ENCODE results near the gene HGFAC. TPM values are rescaled to one million over a fixed set of nuclear protein-coding genes. Genes with fewer than 3 reads are reported as not detected.

HGFAC gene
- total RNA-seq, 1 experiment from 2014 or later: 0.37 TPM

- Mint-ChIP-seq H3K4me3 (no peak overlapping the region), H3K27me3 (ENCODE audit: low read depth) (no peaks in the 10 kb centered on the region; the same call in 1 of the 2 replicates), H3K4me1 (peaks cover 2 to 13% of the 10 kb centered on the region in 2 experiments; a peak in 3 of 4 replicates), H3K9me3 (no peaks in the 10 kb centered on the region), H3K27ac (0 out of 7 replicates have a peak overlapping the region, but pooled peaks of 1 of the 3 experiments have one; percentile 44), H3K36me3 (ENCODE audit: insufficient read depth in 1 of 3, low read depth in 3 of 3) (no peaks in the 10 kb centered on the region; a peak in 1 of 7 replicates)
- H3K9me3 ChIP-seq (ENCODE audit: control insufficient read depth, low read depth, low read length): no peaks in the 10 kb centered on the region
- H4K5ac ChIP-seq (ENCODE audit: insufficient read length, low read depth, low read length): no peak overlapping the region
- no peak overlapping the region for H2AK5ac ChIP-seq (ENCODE audit: insufficient read length, low read length)
- no peak overlapping the region for H3K27ac ChIP-seq (ENCODE audit: insufficient read length, low read depth, low read length)
- H3K4ac ChIP-seq (ENCODE audit: low read depth, low read length): no peak overlapping the region
- H3K27me3 ChIP-seq (ENCODE audit: insufficient read depth, low read length): no peaks in the 10 kb centered on the region
- H4K91ac ChIP-seq (ENCODE audit: insufficient read length, low read depth, low read length): no peak overlapping the region
- H2BK15ac ChIP-seq (ENCODE audit: low read depth, low read length): no peak overlapping the region
- no peaks in the 10 kb centered on the region for H3K23me2 ChIP-seq (ENCODE audit: insufficient read length, low read depth, low read length, poor library complexity, severe bottlenecking)
- H2BK5ac ChIP-seq (ENCODE audit: insufficient read length, low read length): no peak overlapping the region
- H3K4me1 ChIP-seq (ENCODE audit: insufficient read depth, low read length): no peaks in the 10 kb centered on the region
- no peak overlapping the region for H3K18ac ChIP-seq (ENCODE audit: insufficient read length, low read depth, low read length)
- H2AFZ ChIP-seq (ENCODE audit: low read length): no peak overlapping the region
- no peak overlapping the region for H3T11ph ChIP-seq (ENCODE audit: low read length)
- no peaks in the 10 kb centered on the region for H4K20me1 ChIP-seq (ENCODE audit: control insufficient read depth, insufficient read depth, insufficient read length)
- no peaks in the 10 kb centered on the region for H3K79me1 ChIP-seq (ENCODE audit: insufficient read depth, low read depth, low read length, poor library complexity, severe bottlenecking)
- no peak for DNase-seq
- no peaks in the 10 kb centered on the region for H3K79me2 ChIP-seq (ENCODE audit: insufficient read depth, low read length)
- no peak overlapping the region for H3K23ac ChIP-seq (ENCODE audit: insufficient read length, low read depth, low read length)
- no peak overlapping the region for H3K56ac ChIP-seq (ENCODE audit: insufficient read length, low read depth, low read length)
- H3K9ac ChIP-seq (ENCODE audit: extremely low read depth, insufficient read length, low read length): no peak overlapping the region
- H2BK20ac ChIP-seq (ENCODE audit: low read depth, low read length, poor library complexity, severe bottlenecking): no peak overlapping the region
- H3K14ac ChIP-seq (ENCODE audit: insufficient read depth, low read length): no peak overlapping the region; the same call in 1 of the 2 replicates
- no peak overlapping the region for H2BK120ac ChIP-seq (ENCODE audit: low read depth, low read length, poor library complexity, severe bottlenecking)
- TF ChIP-seq CTCF (conservative IDR thresholded peaks at IDR 0.05): no peak
- no peak overlapping the region for H3K4me2 ChIP-seq (ENCODE audit: insufficient read depth, insufficient read length, low read length)
- H2BK12ac ChIP-seq (ENCODE audit: insufficient read length, low read depth, low read length): no peak overlapping the region
- no CpG with 5 or more reads among the region's 4 CpGs for WGBS (ENCODE audit: extremely low coverage, insufficient read length, low lambda C conversion rate)
- H4K8ac ChIP-seq (replicated peaks; ENCODE audit: insufficient read length, low read depth, low read length): no peak overlapping the region
These were observed 6.1 kb upstream of the HGFAC start for GRCh38 chr4:3435686-3435956.

Measured in H9 (cell line).